GM10266 (cell line): Measurements from ENCODE around the gene FOXR1.

Source experiments
- DNase-seq: peaks from one replicate; pipeline ENCODE4 v3.0.0; 2012; ENCODE audit errors: extremely low spot score
- TF ChIP-seq, protein P1 (sequence below): IDR thresholded peaks from 2 replicates; pipeline ENCODE4 v1.5.1; 2012; ENCODE audit warnings: mild to moderate bottlenecking, low read depth; ENCODE audit not compliant: control insufficient read depth, insufficient read depth; ENCODE audit errors: missing control alignments

Gene FOXR1

DNA sequence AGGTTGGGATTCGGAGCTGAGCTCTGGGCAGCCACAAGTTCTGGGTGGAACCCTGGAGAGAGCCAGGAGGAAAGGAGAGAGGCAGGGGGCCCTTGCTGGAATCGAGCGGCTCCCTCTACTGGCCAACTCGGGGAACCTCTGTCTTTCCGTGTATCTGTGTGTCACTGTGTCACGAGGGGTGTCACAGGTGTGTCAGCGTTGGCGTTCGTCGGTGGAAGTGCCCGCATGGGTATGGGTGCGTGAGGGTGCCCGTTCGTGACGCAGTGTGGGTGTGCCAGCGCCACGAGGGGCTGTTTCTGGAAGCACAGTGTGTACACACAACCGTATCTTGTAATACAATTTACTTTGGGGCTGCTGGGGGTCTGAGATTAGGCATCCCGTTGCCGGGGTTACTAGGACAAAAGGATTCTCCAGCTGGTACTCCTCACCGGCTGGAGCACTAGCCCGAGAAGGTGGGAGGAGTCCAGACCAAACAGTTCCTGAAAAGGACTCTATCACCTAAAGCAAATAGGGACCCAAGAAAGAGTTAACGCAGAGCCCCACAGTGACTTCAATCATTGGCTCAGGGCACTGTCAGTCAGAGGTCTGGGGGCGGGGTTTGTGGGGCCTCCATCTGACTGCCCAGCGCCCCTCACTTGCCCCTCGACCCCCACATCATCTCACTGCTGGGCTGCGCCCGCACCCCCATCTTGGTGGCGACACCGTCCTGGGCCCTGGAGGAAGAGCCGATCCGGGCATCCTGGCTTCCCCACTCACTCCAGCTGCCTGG is 43.3 kb upstream of the FOXR1 start:
- TF ChIP-seq, protein P1, sequence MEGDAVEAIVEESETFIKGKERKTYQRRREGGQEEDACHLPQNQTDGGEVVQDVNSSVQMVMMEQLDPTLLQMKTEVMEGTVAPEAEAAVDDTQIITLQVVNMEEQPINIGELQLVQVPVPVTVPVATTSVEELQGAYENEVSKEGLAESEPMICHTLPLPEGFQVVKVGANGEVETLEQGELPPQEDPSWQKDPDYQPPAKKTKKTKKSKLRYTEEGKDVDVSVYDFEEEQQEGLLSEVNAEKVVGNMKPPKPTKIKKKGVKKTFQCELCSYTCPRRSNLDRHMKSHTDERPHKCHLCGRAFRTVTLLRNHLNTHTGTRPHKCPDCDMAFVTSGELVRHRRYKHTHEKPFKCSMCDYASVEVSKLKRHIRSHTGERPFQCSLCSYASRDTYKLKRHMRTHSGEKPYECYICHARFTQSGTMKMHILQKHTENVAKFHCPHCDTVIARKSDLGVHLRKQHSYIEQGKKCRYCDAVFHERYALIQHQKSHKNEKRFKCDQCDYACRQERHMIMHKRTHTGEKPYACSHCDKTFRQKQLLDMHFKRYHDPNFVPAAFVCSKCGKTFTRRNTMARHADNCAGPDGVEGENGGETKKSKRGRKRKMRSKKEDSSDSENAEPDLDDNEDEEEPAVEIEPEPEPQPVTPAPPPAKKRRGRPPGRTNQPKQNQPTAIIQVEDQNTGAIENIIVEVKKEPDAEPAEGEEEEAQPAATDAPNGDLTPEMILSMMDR, result peak; percentile 87
- peak; percentile 94 for DNase-seq

DNA sequence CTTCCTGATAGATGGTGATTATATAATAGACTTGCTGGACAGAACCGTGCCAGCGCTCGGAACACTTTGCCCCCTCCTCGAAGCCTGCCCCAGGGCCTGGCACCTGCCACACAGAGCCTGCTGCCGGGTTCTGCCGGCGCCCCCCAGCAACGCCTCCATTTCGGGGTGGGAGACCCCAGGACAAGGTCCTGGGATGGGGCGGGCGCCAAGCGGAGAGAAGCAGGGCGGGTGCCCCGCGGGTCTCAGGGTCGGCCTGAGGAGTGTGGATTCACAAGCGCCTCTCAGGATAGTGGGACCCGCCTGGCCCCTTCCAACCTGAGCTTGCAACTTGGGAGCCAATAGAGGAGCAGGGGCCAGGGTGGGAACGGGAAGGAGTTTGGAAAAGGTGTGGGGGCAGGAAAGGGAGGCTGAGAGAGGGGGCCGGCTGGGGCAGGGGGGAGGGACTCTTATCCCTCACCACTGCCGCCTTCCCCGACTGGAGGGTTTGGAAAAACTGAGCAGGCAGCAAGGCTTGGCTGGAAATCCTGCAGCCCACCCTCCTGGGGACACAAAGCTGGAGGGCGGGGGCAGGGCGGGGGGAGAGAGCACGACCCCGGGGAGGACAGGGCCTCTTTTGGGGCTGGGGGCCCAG is 42.6 kb upstream of the FOXR1 start:
- TF ChIP-seq, protein P1, result no peak
- DNase-seq, result no peak

DNA sequence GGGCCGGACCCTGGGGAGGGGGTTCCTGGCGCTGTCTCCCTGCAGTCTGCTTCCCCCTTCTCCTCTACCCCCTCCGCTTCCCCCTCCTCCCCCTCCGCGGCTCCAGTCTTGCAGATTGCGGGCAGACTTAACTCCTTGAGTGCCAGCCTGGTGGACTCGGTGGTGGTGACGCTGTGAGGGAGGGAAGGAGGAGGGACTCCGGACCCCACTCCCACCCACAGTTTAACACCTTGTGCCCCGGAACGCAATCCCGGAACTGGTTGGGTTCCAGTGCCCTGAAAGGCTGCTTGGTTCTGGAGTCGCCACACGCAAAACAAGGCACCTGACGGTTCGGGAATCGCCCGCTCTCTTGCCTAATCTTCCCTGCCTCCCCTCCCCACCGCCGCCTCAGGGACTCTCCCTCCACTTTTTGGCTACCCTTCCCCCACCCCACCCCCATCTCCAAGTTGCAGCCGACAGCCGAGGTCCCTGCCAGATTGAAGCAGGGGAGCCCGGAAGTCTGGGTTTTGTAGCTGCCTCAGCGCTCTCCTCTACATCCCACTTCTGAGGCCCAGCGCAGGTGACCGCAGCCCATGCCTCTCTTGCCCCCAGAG is 42.0 kb upstream of the FOXR1 start:
- TF ChIP-seq, protein P1, result no peak
- no peak for DNase-seq

DNA sequence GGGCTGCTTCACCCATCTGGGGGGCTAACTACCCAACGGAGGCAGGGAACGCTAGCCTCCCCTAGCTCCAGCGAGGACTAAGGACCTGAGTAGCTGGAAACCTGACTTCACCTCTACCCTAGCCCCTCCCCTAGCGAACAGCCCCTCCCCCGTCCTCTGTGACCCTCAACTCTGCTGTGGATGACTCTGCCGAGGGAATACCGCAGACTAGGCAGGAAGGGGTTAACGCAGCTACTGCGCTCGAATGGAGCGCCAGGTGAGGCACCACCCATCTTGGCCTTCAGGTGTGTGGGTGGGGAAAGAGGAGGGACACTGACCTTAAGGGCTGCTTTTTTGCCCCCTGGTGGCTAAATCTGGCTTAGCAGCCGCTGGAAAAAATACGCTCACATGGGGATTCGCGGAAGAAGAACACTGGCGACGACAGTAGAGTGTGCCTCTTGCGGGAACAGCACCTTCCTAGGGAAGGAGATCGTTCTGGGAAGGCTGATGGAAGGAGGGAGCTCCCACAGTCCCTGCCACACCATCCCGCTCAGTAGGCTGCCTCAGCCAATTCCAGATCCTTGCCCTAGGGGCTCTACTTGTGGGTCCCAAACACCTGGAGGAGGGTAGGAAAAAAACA is 41.4 kb upstream of the FOXR1 start:
- DNase-seq, result peak; percentile 79

DNA sequence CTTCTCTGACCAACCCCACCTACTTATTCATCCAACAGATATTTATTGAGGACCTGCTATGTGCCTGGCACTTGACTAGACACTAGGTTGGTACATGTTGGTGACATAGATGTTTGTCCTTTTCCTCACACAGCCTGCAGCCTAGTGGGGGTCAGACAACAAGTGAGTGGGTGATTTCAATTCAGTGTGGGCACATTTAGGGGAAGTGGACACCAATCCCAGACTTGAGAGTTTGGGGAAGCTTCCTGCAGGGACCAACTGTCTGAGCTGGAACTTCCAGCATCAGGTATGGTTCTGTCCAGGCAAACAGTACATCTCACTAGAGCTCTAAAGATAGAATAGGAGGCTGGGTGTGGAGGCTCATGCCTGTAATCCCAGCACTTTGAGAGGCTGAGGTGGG is 40.0 kb upstream of the FOXR1 start:
- DNase-seq, result no peak
- TF ChIP-seq, protein P1, result no peak

More for the DNA sequence above, 41.4 kb upstream of the FOXR1 start:
- TF ChIP-seq, protein P1, result peak; percentile 85

DNA sequence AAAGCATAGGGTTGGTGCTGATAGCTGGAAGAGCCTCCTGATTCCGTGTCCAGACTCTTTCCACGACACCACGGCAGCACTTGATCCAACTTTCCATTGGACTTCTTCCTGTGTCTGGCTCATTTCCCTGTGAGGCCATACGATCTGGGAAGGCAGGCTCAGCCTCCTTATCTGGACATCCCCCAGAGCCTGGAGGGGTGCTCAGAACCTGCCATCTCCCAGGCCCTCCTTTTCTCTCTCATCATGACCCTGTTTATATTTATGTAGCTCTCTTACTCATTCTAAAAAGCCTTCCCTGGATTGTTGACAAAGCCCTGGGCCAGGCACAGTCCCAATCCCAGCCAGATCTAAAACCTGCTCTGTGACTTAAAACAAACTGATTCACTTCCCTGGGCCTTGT is 38.1 kb upstream of the FOXR1 start:
- TF ChIP-seq, protein P1, result no peak

More for the DNA sequence above, 38.1 kb upstream of the FOXR1 start:
- DNase-seq, result no peak
